Measurements from ENCODE around the gene CTAG1A.
A peak's percentile ranks its signal among the peaks of the same experiment; 100 is the strongest.

DNA sequence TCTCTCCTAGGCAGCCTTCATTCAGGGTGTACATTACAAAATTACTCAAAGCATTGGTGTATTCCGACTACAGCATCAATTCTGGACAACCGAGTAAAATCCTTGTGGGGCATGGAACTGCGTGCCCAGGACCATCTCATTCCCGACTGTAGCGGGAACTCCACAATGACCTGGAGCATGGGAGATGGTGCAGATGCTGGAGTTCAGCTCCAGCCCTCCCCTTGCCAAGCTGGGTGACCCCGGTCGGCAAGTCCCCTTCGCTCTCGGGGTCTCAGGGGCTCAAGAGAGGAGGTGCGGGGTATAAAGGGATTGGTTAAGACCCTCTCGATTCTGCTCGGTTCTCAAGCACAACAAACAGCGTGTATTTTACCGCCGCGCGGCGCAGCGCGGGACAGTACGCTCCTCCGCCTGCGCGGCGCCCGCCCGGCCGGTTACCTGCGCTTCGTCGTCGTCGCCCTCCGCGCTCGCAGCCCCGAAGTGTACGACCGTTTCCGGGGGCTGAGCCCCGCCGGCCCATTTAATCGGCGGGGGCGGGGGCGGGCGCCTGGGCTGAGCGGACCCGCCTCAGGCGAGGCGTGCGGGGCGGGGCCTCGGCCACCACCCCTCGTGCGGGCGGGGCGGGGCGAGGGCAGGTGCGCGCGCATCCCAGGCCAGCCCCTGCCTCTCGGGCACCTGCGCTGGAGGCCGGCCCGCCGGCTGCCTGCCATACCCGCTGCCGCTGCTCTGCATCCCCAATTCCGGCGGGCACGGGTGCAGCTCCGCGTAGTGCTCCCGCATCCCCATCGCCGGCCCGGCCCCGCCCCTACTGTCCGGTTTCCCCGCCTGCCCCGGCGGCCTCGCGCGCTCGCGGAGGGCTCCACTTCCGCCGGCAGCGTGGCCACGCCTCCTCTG lies 38.3 kb upstream of the CTAG1A start, which contains the start of gene G6PD:
- TF ChIP-seq, protein P1, sequence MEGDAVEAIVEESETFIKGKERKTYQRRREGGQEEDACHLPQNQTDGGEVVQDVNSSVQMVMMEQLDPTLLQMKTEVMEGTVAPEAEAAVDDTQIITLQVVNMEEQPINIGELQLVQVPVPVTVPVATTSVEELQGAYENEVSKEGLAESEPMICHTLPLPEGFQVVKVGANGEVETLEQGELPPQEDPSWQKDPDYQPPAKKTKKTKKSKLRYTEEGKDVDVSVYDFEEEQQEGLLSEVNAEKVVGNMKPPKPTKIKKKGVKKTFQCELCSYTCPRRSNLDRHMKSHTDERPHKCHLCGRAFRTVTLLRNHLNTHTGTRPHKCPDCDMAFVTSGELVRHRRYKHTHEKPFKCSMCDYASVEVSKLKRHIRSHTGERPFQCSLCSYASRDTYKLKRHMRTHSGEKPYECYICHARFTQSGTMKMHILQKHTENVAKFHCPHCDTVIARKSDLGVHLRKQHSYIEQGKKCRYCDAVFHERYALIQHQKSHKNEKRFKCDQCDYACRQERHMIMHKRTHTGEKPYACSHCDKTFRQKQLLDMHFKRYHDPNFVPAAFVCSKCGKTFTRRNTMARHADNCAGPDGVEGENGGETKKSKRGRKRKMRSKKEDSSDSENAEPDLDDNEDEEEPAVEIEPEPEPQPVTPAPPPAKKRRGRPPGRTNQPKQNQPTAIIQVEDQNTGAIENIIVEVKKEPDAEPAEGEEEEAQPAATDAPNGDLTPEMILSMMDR (IDR thresholded peaks at IDR 0.05), result peak in 1 of 5 experiments; percentile 10
- no peak for TF ChIP-seq POLR2A (IDR thresholded peaks at IDR 0.05)

All from tibial nerve (tissue), 3 donors.